ENCODE results near the gene CLMN.

The CLMN gene

GRCh38 chr14:95260537-95261361 is 59.0 kb downstream of the CLMN start:
- DNase-seq: no peak

- no peak for DNase-seq
Observed at GRCh38 chr14:95258754-95259593, 60.7 kb downstream of the CLMN start.

- no peak for DNase-seq
Observed at GRCh38 chr14:95258156-95258555, 61.6 kb downstream of the CLMN start.

- DNase-seq: no peak
Observed at GRCh38 chr14:95257521-95257920, 62.2 kb downstream of the CLMN start.

GRCh38 chr14:95256776-95257060 is 63.0 kb downstream of the CLMN start:
- no peak for DNase-seq

GRCh38 chr14:95256002-95256775 is 63.5 kb downstream of the CLMN start:
- DNase-seq: no peak

GRCh38 chr14:95255487-95255886 is 64.2 kb downstream of the CLMN start:
- DNase-seq: peak; percentile 44

- no peak for DNase-seq
Observed at GRCh38 chr14:95255013-95255412, 64.7 kb downstream of the CLMN start.

- no peak for DNase-seq
Observed at GRCh38 chr14:95254288-95254687, 65.4 kb downstream of the CLMN start.

GRCh38 chr14:95253039-95253630 is 66.6 kb downstream of the CLMN start:
- no peak for DNase-seq

- DNase-seq: no peak
Observed at GRCh38 chr14:95252219-95252618, 67.5 kb downstream of the CLMN start.

GRCh38 chr14:95250936-95251335 is 68.8 kb downstream of the CLMN start:
- no peak for DNase-seq

- DNase-seq: no peak
Observed at GRCh38 chr14:95250140-95250769, 69.5 kb downstream of the CLMN start.

GRCh38 chr14:95248432-95248831 is 71.3 kb downstream of the CLMN start:
- DNase-seq: no peak

GRCh38 chr14:95246870-95247269 is 72.8 kb downstream of the CLMN start:
- no peak for DNase-seq

- DNase-seq: no peak
Observed at GRCh38 chr14:95245334-95245733, 74.4 kb downstream of the CLMN start.

GRCh38 chr14:95244587-95244986 is 75.1 kb downstream of the CLMN start:
- no peak for DNase-seq

GRCh38 chr14:95242870-95243269 is 76.8 kb downstream of the CLMN start:
- no peak for DNase-seq

- DNase-seq: no peak
Observed at GRCh38 chr14:95240859-95241813, 78.6 kb downstream of the CLMN start.

- no peak for DNase-seq
Observed at GRCh38 chr14:95238487-95239298, 81.0 kb downstream of the CLMN start.

GRCh38 chr14:95237958-95238340 is 81.8 kb downstream of the CLMN start:
- DNase-seq: no peak

All from CD4-positive, alpha-beta T cell treated with Interferon gamma for 1 hour (primary cell).